Measurements from ENCODE around the gene VPS29.

DNA sequence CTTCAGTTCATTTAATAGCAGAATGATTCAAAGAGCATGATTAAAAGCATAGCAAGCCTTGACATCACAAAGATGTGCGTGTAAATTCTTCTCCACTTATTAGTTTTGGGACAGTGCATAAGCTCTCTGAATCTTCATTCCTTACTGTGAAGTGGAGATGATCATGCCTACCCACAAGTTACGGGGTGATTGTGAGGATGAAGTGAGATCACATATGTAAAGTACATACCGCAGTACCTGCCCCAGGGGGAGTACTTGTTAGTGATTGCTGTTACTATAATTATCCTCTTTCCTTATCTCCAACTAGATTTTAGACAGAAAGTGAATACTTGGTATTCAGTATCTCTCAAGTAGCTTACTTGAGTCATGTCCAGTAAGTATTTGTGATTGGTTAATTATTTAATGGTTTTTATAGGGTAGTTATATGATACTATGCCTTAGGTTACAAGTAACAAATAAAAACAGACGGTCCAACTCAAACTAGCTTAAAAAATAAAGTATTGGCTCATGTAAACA, 6.2 kb upstream of the VPS29 start:
- TF ChIP-seq, protein P1, sequence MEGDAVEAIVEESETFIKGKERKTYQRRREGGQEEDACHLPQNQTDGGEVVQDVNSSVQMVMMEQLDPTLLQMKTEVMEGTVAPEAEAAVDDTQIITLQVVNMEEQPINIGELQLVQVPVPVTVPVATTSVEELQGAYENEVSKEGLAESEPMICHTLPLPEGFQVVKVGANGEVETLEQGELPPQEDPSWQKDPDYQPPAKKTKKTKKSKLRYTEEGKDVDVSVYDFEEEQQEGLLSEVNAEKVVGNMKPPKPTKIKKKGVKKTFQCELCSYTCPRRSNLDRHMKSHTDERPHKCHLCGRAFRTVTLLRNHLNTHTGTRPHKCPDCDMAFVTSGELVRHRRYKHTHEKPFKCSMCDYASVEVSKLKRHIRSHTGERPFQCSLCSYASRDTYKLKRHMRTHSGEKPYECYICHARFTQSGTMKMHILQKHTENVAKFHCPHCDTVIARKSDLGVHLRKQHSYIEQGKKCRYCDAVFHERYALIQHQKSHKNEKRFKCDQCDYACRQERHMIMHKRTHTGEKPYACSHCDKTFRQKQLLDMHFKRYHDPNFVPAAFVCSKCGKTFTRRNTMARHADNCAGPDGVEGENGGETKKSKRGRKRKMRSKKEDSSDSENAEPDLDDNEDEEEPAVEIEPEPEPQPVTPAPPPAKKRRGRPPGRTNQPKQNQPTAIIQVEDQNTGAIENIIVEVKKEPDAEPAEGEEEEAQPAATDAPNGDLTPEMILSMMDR (IDR thresholded peaks at IDR 0.05), result no peak
- TF ChIP-seq POLR2AphosphoS5 (IDR thresholded peaks at IDR 0.05), result no peak

All from suprapubic skin (tissue), 3 donors.